NCI-H69 (cell line): ENCODE data around the gene PITPNM2.
A peak's percentile ranks its signal among the peaks of the same experiment; 100 is the strongest.

Experiments
- DNase-seq: peaks from one replicate; lab custom pipeline; 2025; lab: John Stamatoyannopoulos, UW

PITPNM2 gene

DNA sequence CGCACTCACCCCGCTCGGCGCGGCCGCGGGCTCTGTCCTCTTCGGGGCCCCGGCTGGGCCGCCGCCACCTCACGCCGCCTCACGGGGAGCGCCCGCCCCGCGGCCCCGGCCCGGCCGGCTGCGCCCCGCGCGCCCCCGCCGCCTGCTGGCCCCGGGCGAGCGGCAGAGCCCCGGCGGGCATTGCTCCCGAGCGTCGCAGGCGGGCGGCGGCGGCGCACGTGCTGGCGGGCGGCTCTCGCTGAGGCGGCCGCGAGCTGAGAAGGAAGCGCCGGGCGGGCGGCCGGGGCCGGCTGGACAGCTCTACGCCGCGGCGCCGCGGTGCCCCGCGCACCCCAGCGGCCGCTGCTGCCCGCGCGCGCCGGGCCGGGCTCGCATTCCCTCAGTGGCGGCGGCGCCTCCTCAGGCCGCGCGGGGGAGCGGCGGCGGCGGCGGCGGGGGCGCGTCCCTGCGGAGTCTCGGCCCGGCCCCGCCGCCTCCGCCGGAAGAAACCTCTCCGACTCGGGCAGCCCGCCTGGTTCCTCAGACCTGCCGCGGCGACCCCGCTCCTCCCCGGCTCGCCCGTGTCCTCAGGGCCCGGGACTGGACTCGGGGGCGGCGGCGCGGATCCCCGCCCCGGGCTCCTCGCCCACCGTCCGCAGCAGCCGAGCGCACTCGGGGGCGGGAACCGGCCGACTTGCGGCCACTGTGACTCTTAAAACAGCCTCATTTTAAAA is at the start of gene PITPNM2:
Gene PITPNM2 (minus strand): TSS at position 347 of the 713 bp plus-strand sequence. CDS start 116,500 bp downstream, outside the sequence.
- peak; percentile 81 for DNase-seq

DNA sequence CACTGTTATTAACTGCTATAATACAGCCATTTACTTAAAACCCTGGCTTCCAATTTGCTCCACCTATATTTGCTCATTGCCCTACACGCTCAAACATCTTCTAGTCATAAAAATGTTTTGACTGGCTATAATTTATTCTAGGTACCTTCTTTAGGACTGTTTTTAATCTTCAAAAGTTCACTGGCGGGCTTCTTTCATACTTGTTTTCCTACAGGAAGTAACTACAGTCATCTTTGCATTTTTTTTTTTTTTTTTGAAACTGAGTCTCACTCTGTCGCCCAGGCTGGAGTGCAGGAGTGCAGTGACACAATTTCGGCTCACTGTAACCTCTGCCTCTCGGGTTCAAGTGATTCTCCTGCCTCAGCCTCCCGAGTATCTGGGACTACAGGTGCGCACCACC is 49.5 kb upstream of the PITPNM2 start:
- peak; percentile 8 for DNase-seq

DNA sequence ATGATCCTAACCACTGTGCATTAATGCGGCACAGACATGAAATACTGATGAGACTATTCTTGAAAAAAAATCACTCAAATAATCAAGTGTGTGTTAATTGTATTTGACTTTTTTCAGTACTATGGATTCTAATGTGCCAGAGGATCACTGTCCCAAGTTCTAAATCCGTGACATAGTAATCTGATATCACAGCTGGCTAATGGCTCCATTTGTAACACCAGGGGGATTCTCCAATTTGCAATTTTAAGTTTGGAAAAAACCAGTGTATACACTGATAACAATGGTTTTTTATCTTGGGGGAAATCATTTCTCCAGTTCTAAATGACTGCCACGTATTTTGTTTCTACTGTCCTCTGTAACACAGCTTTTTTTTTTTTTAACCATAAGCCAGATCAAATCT is 49.0 kb upstream of the PITPNM2 start:
- DNase-seq, result no peak

DNA sequence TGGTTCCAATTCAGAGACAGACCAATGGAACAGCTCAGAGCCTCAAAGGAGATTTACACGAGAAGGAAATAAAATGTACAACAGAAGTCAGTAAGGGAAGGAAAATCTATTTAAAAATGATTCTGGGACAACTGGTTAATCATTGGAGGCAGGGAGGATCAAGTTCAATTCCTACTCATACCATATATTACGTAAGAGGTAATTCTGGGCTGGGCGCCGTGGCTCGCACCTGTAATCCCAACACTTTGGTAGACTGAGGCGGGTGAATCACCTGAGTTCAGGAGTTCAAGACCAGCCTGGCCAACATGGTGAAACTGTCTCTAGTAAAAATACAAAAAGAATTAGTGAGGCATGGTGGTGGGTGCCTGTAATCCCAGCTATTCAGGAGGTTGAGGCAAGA is 36.7 kb upstream of the PITPNM2 start:
- no peak for DNase-seq

DNA sequence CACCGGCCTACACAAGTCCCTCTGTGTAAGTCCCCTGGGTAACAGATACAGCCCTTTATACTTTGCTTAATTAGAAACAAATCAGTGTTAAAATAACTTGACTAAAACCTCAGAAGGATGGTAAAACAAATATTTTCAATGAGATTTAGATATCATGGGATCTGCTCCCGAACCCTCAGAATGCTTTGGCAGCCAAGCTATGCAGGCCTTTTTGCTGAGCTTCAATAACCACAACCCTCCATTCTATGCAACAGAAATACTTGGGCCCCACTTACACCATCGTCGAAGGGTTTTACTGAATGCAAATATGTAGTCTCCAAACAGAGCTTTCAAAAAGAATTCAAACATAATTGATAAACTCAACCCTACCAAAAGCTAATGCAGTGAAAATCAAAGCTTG is 29.3 kb upstream of the PITPNM2 start:
- DNase-seq, result no peak

DNA sequence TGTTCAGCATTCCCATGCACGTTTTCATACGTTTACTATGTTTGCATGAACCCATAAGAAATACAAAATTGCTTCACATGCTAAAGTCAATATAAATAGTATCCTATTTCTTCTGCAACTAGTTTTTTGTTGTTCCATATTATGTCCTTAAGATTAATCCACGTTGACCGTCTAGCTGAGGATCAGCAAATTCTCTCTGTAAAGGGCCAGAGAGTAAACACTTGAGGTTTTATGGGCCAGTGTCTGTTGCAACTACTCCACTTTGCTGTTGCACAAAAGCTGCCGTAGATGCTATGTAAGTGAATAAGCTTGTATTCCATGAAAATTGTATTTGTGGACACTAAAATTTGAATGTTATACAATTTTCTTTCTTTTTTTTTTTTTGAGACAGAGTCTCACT is 21.1 kb upstream of the PITPNM2 start:
- DNase-seq, result no peak

DNA sequence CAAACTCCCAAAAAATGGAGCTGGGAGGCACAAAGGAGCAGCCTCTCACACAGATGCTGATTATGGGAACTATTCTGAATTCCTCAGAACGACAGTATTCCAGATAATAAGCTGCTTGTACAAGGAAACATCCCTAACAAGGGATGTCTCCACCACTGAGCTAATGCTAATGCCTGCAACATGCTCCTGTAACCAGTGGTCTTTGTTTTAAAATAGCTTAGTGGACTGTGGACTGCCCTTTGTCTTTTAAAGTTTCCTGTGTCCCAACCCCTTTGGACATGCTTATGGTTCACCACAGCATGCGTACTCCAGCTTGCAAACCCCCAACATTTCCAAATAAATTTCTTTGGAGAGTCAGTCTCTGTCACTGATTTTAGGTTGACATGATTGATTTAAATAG is 16.4 kb upstream of the PITPNM2 start:
- DNase-seq, result no peak

DNA sequence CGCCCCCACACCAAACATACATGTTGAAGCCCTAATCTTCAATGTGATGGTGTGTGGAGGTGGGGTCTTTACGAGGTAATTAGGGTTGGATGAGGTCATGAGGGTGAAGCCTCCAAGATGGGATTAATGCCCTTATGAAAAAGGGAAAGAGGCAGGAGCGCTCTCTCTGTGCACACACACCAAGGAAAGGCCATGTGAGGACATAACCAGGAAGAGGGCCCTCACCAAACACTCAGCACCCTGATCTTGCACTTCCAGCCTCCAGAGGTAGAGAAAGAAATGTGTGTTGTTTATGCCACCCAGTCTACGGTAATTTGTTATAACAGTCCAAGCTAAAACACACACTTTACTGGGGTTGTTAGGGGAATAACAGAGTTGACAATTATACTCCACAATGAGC is 14.6 kb upstream of the PITPNM2 start:
- DNase-seq, result no peak

DNA sequence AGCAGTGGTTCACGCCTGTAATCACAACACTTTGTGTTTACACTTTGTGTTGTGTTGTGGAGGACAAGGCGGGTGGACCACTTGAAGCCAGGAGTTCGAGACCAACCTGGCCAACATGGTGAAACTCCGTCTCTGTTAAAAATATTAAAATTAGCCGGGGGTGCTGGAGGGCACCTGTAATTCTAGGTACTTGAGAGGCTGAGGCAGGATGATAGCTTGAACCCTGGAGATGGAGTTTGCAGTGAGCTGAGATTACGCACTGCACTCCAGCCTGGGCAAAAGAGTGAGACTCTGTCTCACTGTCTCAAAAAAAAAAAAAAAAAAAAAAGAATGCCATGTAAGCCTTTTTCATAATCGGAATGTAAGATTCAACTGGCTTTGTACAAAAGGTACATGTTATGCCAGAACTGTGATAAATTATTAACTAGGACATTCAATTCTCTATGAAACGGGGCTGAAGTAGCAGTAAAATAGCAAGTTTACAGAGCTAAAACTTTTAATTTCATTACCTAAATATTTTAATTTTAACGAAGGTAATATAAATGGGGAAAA is 13.9 kb upstream of the PITPNM2 start:
- DNase-seq, result no peak

DNA sequence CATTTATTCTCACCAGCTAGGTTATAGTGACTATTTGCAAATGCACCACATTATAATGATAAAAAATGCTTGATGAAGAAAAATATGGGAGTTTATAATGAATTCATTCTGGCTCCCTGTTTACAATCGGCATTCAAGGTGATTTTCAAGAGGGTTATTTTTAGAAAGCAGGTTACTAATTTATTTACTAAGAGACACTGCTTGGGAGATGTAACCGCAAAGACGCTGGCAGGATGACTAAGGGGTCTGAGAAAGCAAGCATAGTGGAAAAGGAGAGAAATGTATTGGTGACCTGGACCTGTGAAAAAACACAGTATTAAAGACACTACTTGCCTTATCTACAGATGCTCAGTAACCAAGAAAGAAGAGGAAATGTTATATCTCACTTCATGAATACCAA is 13.3 kb upstream of the PITPNM2 start:
- no peak for DNase-seq

DNA sequence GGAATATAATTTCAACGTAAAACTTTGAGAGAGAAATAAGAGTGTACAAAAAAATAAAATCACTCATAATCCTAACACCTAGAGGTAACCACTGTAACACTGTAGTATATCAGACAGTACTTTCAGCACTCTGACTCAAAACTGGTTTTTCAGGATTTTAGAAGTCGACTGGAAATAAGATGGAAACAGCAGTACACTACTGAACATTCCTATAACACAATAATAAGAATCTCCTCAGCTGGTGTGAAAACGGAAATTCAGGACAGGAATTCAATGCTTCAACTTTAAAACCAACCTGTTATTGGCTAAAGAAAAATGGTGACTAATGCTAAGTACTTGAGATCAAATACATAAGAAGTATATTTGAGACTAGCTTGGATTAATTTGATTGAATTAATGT is 12.3 kb upstream of the PITPNM2 start:
- no peak for DNase-seq

DNA sequence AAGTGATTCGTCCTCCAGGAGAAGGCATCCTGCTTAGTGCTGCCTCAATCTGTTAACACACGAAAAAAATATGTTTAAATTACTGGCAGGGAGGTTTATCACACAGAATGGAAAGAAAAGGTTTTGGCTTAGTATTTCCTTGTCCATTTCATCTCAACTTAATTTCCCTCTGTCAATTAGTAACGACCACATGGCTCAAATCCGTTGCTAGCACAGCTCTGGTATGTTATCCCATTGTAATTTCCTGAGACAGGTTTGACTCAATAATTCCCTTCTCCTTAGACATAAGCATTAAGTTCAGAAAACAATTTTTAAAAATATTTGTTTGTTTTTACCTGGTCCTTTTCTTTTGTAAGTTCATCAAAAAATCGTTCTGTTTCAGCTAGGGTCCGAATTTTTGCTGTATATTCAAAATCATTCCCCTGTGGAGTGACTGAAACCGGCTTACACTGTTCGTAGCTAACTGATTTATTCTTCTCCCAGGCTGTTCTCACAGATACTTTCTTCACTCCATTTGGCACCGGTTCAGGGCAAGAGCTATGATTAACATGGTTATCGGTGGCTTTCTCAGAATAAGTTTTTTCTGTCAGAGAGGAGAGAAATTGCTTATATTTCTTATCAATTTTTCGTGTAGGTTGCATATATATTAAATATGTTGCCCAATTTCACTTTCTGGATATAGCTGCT is 10.1 kb upstream of the PITPNM2 start:
- DNase-seq, result no peak

DNA sequence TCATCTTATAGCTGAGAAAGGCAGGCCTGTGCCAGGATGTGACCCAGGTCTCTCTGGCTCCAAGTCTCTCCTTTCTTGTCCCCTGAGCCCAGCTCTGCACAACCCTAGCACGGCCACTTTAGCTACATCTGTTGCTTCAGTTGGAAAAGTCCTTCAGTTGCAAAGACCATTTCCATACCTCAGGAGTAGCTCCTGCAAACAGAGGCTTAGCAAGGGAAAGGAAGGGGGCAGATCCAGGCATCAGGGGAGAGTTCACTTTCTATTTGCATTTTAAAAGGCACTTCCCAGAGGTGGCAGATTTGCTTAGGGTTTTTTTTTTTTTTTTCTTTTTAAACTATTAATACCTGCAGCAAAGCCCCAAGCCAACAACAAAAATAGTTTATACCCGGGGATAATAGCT is 3.0 kb upstream of the PITPNM2 start:
- DNase-seq, result no peak

DNA sequence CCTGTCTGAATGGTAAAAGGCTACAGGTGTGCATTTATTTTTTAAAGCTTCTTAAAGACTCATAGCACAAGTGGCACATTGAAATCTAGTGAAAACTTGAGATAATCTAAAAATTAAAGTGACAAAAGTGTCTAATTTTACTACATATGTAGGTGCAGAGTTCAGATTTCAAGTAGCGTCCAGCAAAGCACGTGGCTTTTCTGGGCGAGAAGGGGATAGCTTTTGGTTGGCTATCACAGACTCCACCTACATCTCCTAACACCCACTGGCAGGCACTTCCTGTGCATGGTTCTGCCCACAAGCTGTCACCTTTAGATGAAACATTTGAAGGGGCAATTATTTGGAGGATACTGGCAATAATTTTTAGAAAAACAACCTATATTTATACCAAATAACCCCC is 1.9 kb upstream of the PITPNM2 start:
- peak; percentile 33 for DNase-seq

DNA sequence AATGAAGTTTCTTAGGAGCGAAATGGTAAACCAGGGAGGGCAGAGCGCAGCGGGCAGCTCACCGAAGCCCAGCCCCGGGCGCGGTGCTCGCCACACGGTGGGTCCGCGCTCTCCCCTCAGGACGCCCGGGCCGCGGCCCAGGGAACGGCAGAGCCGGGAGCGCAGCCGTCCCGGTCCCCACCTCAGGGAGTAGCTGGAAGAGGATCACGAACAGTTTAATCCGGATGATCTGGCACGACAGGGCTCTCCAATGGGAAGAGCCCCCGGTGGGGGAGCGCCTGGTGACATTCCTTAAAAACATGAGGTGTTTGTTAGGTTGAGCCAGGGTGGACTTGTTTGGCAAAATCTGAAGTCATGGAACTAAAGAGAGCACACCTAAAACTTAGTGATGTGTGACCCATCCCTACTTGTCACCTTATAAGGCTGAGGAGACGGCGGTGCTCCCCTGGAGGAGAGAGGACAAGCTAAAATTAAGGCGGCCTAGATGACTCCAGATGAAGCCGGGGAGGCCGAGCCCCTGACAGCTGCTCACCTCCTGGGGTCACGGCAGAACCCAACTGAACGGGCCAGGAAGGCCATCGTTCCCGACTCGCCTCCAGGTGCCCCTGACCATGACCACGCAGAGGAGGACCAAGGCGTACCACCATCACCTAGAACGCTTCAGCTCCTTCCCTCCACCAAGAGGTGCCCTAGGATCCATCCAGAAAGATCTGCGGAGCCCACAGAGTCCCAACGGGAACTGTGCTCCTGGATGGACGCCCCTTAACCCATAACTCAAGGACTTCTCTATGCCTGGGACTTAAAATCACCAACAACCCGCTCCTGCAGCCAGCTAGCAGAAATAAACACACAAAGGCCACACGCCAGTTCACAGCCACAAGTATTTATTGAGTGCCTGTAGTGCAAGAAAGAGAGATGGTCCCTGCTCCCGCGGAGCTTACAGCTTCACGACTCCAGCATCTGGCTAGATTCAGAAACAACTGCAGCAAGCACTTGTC is 866 bp upstream of the PITPNM2 start:
- peak; percentile 61 for DNase-seq

DNA sequence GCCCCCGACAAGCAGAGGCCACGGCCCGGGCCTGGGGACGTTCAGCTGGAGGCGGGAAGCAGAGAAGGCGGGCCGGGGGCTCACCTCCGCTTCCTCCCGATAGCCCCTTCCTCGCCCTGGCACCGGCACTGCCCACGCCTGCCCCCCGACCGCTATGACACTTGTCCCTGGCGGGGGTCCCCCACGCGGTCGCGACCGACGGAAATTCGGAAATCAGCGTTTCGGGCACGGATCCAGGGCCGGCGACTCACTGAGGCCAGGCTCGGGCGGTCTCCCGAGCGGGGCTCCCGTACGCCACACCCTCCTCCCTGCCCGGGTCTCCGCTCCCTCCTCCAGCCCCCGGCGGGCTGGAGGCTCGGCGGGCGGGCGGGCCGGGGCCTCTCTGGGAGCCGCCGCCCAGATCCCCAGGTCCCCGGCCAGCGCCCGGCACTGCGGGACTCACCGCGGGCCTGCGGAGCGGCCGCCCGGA is 581 bp downstream of the PITPNM2 start:
- DNase-seq, result peak; percentile 69

DNA sequence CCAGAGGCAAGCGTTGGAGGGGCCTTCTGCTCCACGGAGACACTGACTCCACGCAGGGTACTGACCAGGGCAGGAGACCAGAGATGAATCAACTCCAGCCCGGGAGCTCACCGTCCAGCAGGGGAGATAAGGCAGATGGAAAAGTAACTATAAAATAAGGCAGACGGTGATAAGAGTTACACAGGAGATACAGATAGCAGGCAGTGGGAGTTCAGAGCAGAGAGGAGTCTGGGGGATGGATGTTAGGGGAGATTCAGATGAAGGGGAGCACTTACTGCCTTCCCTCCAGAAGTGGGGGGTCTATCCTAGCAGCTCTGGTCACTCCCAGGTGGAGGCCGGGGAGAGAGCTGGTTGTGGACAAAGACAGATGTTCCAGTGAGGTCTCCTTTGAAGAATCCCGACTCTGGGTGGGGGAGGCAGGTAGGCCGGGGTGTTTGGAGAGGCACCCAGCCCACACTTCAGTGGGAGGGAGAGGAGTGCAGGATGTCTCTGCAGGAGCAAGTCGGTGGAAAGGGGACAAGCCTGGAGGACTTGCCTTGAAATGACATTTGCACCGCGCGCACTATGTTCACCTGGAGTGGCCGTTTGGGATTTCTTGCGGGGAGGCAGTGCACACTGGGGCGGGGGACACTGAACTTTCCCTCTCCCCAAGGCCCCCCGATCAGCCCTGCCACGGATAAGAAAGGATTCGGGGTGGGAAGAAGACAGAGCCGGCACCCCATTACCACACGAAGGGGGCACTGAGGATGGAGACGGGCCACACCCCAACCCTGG is 1.2 kb downstream of the PITPNM2 start:
- DNase-seq, result peak; percentile 47

DNA sequence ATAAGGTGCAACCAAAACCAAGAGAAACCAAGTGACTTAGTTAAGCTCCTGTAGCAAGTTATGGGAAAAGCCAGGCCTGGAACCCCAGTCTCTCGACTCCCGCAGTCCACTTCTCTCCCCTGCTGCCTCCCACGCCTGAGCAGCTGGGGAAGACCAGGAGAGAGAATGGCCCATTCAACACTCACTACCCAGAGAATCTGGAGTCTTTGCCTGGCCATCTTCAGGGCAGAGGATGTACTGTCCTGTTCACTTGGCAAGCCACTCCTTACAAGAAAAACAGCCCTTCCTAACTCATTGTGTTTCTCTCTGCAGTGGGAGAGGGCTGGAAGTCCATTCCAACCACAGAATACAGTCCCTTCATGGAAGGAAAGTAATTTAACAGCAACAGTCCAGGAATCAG is 1.8 kb downstream of the PITPNM2 start:
- no peak for DNase-seq

DNA sequence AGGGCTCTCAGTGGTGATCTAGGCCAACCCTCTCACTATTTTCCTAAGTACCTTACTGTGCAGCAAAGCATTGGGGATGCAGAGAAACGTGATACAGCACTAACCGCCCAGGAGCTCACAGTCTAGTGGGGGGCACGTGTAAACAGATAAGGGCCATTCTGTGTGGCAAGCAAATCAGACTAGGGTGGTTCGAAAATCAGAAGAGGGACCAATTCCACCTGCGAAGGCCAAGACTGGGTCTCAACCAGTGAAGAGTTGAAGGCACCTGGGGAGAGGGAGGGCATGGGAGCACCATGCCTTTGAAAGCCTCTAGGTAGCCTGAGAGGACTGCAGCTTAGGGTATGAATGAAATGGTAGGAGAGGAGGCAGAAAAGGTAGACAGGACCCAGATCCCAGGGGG is 2.2 kb downstream of the PITPNM2 start:
- DNase-seq, result no peak

DNA sequence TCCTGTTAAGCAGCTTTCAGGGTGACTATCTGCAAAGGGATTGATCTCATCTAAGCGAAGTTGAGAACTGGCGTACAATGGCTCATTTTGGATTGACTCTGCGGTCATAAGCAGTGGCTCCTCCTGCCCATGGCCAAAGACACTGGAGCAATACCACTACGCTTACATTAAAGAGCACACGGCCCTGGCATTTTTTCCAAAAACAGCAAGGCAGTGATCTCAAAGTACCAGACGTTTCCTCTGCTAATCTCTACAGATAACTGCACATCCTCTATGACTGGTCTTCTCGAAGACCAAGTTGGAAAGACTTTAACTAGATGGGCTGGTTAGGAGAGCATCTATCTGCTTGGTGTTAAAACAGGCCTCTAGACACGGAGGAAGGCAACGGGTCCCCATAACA is 2.7 kb downstream of the PITPNM2 start:
- DNase-seq, result no peak

DNA sequence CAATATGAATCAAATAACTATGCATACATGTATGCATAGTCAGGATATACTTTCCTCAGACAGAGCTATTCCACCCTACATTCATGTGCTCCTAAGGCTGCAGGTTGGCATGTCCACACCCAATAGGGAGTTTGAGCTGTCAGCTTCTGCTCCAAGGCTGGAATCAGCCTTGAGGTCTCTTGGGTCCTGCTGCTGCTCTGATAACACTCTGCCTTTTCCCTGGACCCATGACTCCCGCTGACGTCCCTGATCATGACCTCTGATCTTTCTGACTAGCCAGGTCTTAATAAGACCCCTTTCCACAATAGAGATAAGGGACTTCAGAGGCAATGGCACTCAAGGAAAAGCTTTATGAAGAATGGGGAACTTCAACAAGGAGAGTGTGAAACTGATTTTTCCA is 5.7 kb downstream of the PITPNM2 start:
- DNase-seq, result no peak
